GM19240 (cell line): ENCODE results near the gene ABCC1.
"Not testable (repeated sequence)": the region's sequence is repeated elsewhere in the genome, so short reads cannot be mapped to it uniquely, and the experiment has no call there.

Source experiments
- DNase-seq: peaks from one replicate; pipeline ENCODE4 v3.0.0; 2011; ENCODE audit warnings: low spot score; ENCODE audit not compliant: insufficient read length

Gene ABCC1

GRCh38 chr16:16181748-16182147 lies 232.3 kb downstream of the ABCC1 start:
- DNase-seq: not testable (repeated sequence)

GRCh38 chr16:16182918-16183317 lies 233.5 kb downstream of the ABCC1 start:
- no peak for DNase-seq

- no peak for DNase-seq
These were observed 234.1 kb downstream of the ABCC1 start for GRCh38 chr16:16183562-16183961.

GRCh38 chr16:16184594-16184993 lies 235.2 kb downstream of the ABCC1 start:
- DNase-seq: no peak

- DNase-seq: no peak
These were observed 235.7 kb downstream of the ABCC1 start for GRCh38 chr16:16185095-16185494.

- no peak for DNase-seq
These were observed 237.4 kb downstream of the ABCC1 start for GRCh38 chr16:16186820-16187219.

- no peak for DNase-seq
These were observed 239.4 kb downstream of the ABCC1 start for GRCh38 chr16:16188827-16189226.

GRCh38 chr16:16189842-16190241 lies 240.4 kb downstream of the ABCC1 start:
- DNase-seq: no peak

GRCh38 chr16:16190546-16190945 lies 241.1 kb downstream of the ABCC1 start:
- DNase-seq: no peak

GRCh38 chr16:16190966-16191365 lies 241.6 kb downstream of the ABCC1 start:
- DNase-seq: not testable (repeated sequence)

GRCh38 chr16:16191493-16192167 lies 242.2 kb downstream of the ABCC1 start:
- DNase-seq: no peak
